Naive B cell (primary cell): ENCODE measurements around the gene GALNT11. TPM values are rescaled to one million over a fixed set of nuclear protein-coding genes. Genes with fewer than 3 reads are reported as not detected.
A peak's percentile ranks its signal among the peaks of the same experiment; 100 is the strongest.

ENCODE experiments used
- ATAC-seq, 2 donors: fragments of 150-1000 bp; cut with Tn5 transposase; 2 replicates each; pipeline ENCODE4 v1.10.0; 2021; ENCODE audit warnings: low read depth in 2 of 2, mild to moderate bottlenecking in 2 of 2, moderate library complexity in 2 of 2
- DNase-seq: peaks from one replicate; pipeline ENCODE4 v3.0.0; 2022
- H3K27ac Mint-ChIP-seq, 6 donors: one replicate each; pipeline ENCODE4 v1.8.0; 2020 to 2022; ENCODE audit warnings: mild to moderate bottlenecking in 6 of 6, mixed read lengths in 6 of 6, moderate library complexity in 5 of 6, inconsistent platforms in 2 of 6
- H3K27me3 Mint-ChIP-seq, 3 donors: one replicate each; pipeline ENCODE4 v1.8.0; 2021 to 2022; ENCODE audit warnings: mixed read lengths in 3 of 3, mild to moderate bottlenecking in 1 of 3
- H3K36me3 Mint-ChIP-seq, 2 donors: one replicate each; pipeline ENCODE4 v1.8.0; 2020 to 2022; ENCODE audit warnings: mixed read lengths in 2 of 2, inconsistent platforms in 1 of 2, mild to moderate bottlenecking in 1 of 2
- H3K4me1 Mint-ChIP-seq, 3 donors: one replicate each; pipeline ENCODE4 v1.8.0; 2020 to 2022; ENCODE audit warnings: mixed read lengths in 3 of 3, inconsistent platforms in 1 of 3, mild to moderate bottlenecking in 1 of 3, moderate library complexity in 1 of 3
- H3K4me3 Mint-ChIP-seq, 8 donors: one replicate each; pipeline ENCODE4 v1.8.0; 2020 to 2022; ENCODE audit warnings: mild to moderate bottlenecking in 8 of 8, mixed read lengths in 8 of 8, moderate library complexity in 8 of 8, inconsistent platforms in 2 of 8
- H3K9me3 Mint-ChIP-seq, 7 donors: one replicate each; pipeline ENCODE4 v1.8.0; 2020 to 2022; ENCODE audit warnings: mixed read lengths in 7 of 7, mild to moderate bottlenecking in 5 of 7, inconsistent platforms in 2 of 7, moderate library complexity in 1 of 7
- polyA plus RNA-seq, 6 donors: library from polyadenylated mRNA; unstranded; fragments of 300-500 nt; fragmentation: Illumina TruSeq; gene quantifications; one replicate each; pipeline ENCODE4 v1.2.3, GENCODE V29; 2021; ENCODE audit warnings: low read depth in 6 of 6

Gene GALNT11
- polyA plus RNA-seq, 6 donors from 2014 or later = 11.0 to 24.5 (median 15.0) TPM

DNA sequence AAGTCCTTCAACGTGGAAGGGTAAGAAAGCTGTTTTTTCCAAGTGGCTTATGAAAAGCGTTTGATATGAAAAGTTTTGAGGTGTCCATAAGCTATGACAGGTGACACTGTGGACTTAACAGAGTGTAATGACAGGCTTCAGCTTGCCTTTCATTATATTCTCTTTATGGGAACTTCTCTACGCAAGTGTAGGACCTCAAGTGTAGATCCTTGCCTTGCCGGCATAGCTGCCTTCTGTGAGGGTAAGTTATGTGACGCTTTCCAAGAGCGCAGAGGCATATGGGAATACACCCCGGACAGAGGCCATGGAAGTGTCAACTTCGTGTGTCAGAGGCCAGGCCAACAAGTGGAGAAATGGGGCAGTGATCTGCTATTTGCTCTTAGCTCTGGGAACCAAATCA, 91.9 kb downstream of the GALNT11 start:
- peaks cover 31 to 54% of the 10 kb centered on the region in 2 donors for H3K36me3 Mint-ChIP-seq
- DNase-seq (no peak), ATAC-seq (no peak)
- no peaks in the 10 kb centered on the region for H3K27me3 Mint-ChIP-seq
- H3K27ac Mint-ChIP-seq = peak overlapping the region in 2 of 6 donors; percentile 12 to 79
- peaks cover 0 to 4% (median 0%) of the 10 kb centered on the region in 3 donors for H3K4me1 Mint-ChIP-seq
- peaks cover 0 to 4% (median 0%) of the 10 kb centered on the region in 7 donors for H3K9me3 Mint-ChIP-seq
- H3K4me3 Mint-ChIP-seq = no peak overlapping the region

DNA sequence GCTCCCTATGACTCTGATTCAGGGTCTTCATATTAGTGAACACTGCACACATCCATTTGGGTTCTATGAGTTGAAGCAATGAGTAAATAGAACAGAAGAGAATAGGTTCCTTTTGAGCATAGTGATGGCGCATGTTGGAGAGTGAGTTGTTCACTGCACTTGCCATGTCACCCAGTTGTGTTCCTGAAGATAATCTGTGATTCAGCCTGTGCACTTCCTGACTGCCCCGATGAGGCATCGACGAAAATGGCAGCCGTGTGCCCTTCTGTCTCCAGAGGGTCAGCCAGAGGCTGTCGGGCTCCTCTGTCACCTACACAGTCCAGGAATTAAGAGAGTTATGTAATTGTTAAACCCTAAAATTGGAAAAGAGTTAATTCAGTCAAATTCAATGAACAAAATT, 94.7 kb downstream of the GALNT11 start:
- Mint-ChIP-seq H3K9me3 (peaks cover 0 to 12% (median 6%) of the 10 kb centered on the region in 7 donors), H3K27ac (peak overlapping the region in 1 of 6 donors; percentile 15), H3K4me3 (no peak overlapping the region), H3K36me3 (peaks cover 48 to 67% of the 10 kb centered on the region in 2 donors), H3K27me3 (no peaks in the 10 kb centered on the region), H3K4me1 (peaks cover 0 to 8% (median 0%) of the 10 kb centered on the region in 3 donors)
- ATAC-seq = no peak
- no peak for DNase-seq

DNA sequence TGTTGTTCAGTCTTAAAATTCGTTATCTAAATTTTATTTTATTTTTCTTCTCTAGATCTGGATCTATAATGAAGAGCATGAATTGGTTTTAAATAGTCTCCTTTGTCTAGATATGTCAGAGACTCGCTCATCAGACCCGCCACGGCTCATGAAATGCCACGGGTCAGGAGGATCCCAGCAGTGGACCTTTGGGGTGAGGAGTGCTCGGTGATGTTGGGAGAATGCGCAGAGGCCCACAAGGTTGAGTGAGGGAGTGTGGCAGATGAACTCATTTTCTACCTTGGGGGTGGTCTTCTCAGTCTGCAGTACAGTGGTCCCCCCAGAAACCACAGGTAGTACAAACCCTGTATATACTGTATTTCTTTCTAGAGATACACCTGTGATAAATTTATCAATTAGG, 95.3 kb downstream of the GALNT11 start:
- H3K9me3 Mint-ChIP-seq = peaks cover 0 to 12% (median 6%) of the 10 kb centered on the region in 7 donors
- H3K4me1 Mint-ChIP-seq = peaks cover 0 to 8% (median 0%) of the 10 kb centered on the region in 3 donors
- no peak for ATAC-seq
- no peak overlapping the region for H3K27ac Mint-ChIP-seq
- no peaks in the 10 kb centered on the region for H3K27me3 Mint-ChIP-seq
- DNase-seq = no peak
- H3K36me3 Mint-ChIP-seq = peaks cover 49 to 69% of the 10 kb centered on the region in 2 donors
- H3K4me3 Mint-ChIP-seq = no peak overlapping the region

DNA sequence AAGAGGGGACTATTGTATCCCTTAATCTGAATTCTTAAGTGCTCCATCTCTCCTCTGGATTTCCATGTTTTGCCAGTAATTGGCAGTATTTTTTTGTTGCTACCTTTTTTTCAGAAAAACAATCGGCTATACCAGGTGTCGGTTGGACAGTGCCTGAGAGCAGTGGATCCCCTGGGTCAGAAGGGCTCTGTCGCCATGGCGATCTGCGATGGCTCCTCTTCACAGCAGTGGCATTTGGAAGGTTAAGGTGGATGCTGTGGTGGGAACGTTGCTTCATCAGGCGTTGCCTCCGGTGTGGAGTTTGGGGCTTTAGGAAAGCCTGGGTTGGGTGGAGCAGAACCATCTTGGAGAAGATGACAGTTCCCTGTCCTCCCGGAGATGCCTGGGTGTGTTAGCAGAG, 96.0 kb downstream of the GALNT11 start:
- DNase-seq (no peak), ATAC-seq (no peak)
- H3K36me3 Mint-ChIP-seq = peaks cover 49 to 69% of the 10 kb centered on the region in 2 donors
- no peak overlapping the region for H3K4me3 Mint-ChIP-seq
- peaks cover 0 to 8% (median 1%) of the 10 kb centered on the region in 3 donors for H3K4me1 Mint-ChIP-seq
- no peak overlapping the region for H3K27ac Mint-ChIP-seq
- H3K9me3 Mint-ChIP-seq = peaks cover 0 to 12% (median 6%) of the 10 kb centered on the region in 7 donors
- no peaks in the 10 kb centered on the region for H3K27me3 Mint-ChIP-seq

DNA sequence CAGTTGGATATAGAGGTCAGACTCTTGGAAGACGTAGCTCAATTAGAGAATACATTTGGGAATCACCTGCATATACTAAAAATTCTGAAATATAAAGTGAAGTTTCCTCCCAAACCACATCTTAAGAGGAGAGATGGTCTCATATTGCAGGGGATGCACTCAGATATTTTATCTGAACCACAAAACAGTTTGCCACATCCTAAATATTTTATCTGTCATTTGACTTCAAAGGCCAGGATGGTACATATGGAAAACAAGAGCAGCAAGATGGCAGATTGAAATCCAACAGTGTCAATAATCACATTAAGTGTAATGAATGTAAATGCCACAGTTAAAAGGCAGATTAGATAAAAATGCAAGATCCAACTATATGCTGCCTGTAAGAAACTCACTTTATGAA, 97.1 kb downstream of the GALNT11 start:
- H3K27ac Mint-ChIP-seq = peak overlapping the region in 1 of 6 donors; percentile 77
- H3K9me3 Mint-ChIP-seq = peaks cover 0 to 14% (median 6%) of the 10 kb centered on the region in 7 donors
- peaks cover 4 to 8% (median 6%) of the 10 kb centered on the region in 3 donors for H3K4me1 Mint-ChIP-seq
- peaks cover 51 to 80% of the 10 kb centered on the region in 2 donors for H3K36me3 Mint-ChIP-seq
- no peak for ATAC-seq
- no peak overlapping the region for H3K4me3 Mint-ChIP-seq
- no peaks in the 10 kb centered on the region for H3K27me3 Mint-ChIP-seq
- no peak for DNase-seq

DNA sequence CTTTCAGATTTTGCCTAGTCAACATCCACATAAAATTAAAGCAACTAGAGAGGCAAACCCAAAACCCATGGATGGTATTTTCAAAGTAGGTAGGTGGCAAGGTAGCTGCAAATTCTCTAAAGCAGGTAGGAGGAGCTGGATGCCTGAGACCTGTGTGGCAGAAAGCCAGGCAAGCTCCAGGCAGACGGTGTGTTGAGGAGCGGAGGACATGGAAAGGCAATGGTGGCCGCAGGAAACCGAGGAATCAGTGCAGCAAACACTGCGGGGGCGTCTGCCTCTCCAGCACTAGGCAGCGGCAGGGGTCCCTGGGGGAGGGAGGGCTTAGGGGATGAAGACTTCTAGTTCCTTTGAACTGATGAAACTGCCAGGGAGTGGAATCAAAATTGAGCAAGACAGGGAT, 101.3 kb downstream of the GALNT11 start:
- peaks cover 0 to 14% (median 7%) of the 10 kb centered on the region in 7 donors for H3K9me3 Mint-ChIP-seq
- no peak for ATAC-seq
- H3K4me1 Mint-ChIP-seq = peaks cover 4 to 11% (median 4%) of the 10 kb centered on the region in 3 donors
- H3K27ac Mint-ChIP-seq = peak overlapping the region in 2 of 6 donors; percentile 91
- DNase-seq = no peak
- H3K4me3 Mint-ChIP-seq = no peak overlapping the region
- no peaks in the 10 kb centered on the region for H3K27me3 Mint-ChIP-seq
- H3K36me3 Mint-ChIP-seq = peaks cover 38 to 68% of the 10 kb centered on the region in 2 donors

DNA sequence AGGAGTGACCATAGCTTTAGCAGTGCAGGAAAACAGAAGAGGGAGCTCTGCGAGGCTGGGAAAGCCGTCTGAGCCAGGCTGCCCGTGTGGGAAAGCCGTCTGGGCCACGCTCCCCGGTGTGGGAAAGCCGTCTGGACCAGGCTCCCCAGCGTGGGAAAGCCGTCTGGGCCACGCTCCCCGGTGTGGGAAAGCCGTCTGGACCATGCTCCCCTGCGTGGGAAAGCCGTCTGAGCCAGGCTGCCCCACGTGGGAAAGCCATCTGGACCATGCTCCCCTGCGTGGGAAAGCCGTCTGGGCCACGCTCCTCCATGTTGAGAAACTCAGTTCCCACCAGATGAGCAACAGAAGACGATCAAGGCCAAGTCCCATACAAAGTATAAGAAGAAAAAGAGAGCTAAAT, 101.8 kb downstream of the GALNT11 start:
- Mint-ChIP-seq H3K4me1 (peaks cover 4 to 11% (median 4%) of the 10 kb centered on the region in 3 donors), H3K27ac (no peak overlapping the region), H3K9me3 (peaks cover 0 to 14% (median 7%) of the 10 kb centered on the region in 7 donors), H3K36me3 (peaks cover 35 to 65% of the 10 kb centered on the region in 2 donors), H3K4me3 (no peak overlapping the region), H3K27me3 (no peaks in the 10 kb centered on the region)
- DNase-seq (no peak), ATAC-seq (no peak)

DNA sequence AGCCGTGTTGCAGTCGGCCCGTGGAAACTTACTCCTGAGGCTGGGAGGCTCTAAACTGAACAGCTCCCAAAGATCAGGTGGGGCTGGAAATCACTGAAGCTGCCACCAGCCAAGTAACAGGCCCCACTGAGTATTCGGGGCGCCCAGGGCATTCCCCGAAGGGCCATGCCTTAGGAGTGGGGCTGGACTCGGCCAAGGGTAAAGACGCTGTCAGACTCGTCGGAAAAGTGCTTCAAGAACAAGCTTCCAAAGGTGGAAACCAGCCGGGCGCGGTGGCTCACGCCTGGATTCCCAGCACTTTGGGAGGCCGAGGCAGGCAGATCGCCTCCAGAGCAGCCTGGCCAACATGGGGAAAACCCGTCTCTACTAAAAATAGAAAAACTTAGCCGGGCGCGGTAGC, 102.8 kb downstream of the GALNT11 start:
- Mint-ChIP-seq H3K4me1 (peaks cover 3 to 11% (median 4%) of the 10 kb centered on the region in 3 donors), H3K27me3 (no peaks in the 10 kb centered on the region), H3K9me3 (peaks cover 0 to 14% (median 7%) of the 10 kb centered on the region in 7 donors), H3K27ac (peak overlapping the region in 1 of 6 donors; percentile 50), H3K4me3 (peak overlapping the region in 1 of 8 donors; percentile 6), H3K36me3 (peaks cover 25 to 55% of the 10 kb centered on the region in 2 donors)
- DNase-seq = no peak
- no peak for ATAC-seq

DNA sequence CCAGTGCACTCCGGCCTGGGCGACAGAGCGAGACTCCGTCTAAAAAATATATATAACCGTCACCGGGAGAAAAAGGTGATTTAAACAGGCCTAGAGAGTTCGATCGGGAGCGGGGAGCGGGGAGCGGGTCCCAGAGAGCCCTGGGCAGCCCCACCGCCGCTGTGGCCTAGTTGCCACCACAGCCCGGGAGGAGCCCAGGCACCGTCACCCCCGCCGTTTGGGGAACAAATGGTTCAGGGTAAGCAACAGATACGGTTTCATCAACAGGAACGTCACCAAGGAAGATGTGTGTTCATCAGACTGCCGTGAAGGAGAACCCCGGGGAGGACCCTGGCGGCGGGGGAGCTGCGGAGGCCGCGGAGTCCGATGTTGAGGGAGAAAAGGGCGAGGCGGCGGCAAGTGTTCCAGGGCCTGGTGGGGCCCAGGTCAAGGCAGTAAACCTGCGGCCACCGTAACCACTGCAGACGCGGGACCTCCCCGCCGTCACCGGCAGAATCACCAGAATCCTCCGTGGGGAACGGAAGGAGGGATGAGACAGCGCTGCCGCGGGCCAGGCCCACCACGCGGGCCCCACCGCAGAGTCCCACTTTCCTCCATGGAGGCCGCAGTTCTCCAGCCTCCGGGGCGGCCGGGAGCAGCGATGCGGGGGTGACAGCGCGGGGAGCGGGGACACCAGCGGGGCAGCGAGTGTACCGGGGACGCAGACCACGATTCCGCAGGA, 103.4 kb downstream of the GALNT11 start:
- H3K27me3 Mint-ChIP-seq = no peaks in the 10 kb centered on the region
- no peak for DNase-seq
- H3K4me3 Mint-ChIP-seq = no peak overlapping the region
- no peak for ATAC-seq
- H3K27ac Mint-ChIP-seq = no peak overlapping the region
- H3K9me3 Mint-ChIP-seq = peaks cover 0 to 14% (median 7%) of the 10 kb centered on the region in 7 donors
- H3K4me1 Mint-ChIP-seq = peaks cover 0 to 11% (median 4%) of the 10 kb centered on the region in 3 donors
- peaks cover 20 to 52% of the 10 kb centered on the region in 2 donors for H3K36me3 Mint-ChIP-seq

DNA sequence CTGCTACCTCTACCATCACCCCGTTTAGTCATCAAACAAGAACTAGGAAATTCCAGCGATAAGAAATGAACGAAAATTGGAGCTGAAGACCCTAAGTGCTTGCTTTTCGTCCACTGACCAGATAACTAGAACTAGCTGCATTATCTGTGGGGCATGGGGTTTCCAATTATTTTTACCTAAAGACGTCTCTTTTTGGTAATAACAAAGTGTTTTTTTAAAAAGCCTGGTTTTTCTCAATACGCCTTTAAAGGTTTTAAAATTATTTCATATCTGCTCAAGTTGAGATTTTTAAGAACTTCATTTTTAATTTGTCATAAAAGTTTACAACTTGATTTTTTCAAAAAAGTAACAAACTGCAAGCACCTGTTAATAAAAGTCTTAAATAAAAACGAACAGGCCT, 104.2 kb downstream of the GALNT11 start:
- Mint-ChIP-seq H3K27ac (peak overlapping the region in 1 of 6 donors; percentile 37), H3K4me3 (no peak overlapping the region), H3K36me3 (peaks cover 13 to 48% of the 10 kb centered on the region in 2 donors), H3K9me3 (peaks cover 0 to 8% (median 5%) of the 10 kb centered on the region in 7 donors), H3K4me1 (peaks cover 0 to 11% (median 4%) of the 10 kb centered on the region in 3 donors), H3K27me3 (no peaks in the 10 kb centered on the region)
- ATAC-seq = no peak
- no peak for DNase-seq

DNA sequence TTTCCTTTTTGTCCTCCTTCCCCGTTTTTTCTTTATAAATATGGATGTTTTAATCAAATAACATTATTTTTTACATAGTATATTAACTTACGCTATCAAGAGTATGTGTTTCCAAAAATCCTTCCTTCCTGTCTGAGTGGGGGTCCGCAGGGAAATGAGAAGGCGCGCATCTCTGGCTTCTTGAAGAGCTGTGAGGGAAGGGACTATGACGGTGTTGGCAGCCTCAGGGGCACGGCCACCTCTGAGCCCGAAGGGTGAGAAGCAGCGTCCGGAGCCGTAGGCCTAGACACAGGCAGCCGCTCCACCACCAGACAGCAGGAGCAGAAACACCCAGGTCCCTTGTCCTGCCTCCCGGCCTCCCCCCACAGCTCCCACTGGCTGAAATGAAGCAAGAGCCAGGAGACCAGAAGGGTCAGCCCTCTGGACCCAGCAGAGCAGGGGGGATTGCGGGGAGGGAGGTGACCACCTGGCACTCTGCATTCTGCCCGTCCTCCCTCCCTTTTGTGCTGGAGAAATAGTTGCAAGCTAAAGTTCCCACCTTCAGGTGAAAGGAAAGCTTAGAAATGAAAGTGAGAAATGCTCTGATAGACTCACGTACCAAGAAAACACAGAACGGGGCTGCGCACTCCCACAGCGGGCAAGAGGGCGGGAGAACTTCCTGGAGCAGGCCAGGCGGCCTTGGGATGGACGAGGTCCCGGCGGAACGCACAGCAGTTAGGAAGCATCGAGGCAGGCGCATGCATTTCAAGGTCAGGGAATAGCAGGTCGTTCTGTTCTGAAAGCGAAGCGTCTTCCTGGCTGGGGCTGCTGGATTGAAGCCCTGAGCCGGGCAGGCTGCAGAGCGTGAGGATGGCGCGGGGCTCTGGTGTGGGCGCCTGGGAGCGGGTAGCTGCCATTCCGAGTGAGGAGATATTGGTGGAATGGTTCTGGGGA, 105.5 kb downstream of the GALNT11 start:
- peaks cover 0 to 5% (median 0%) of the 10 kb centered on the region in 7 donors for H3K9me3 Mint-ChIP-seq
- H3K27ac Mint-ChIP-seq = peak overlapping the region; percentile 58 to 95 (median 90)
- ATAC-seq = no peak
- no peaks in the 10 kb centered on the region for H3K27me3 Mint-ChIP-seq
- H3K4me1 Mint-ChIP-seq = peaks cover 0 to 11% (median 4%) of the 10 kb centered on the region in 3 donors
- DNase-seq = no peak
- peak overlapping the region in 2 of 8 donors; percentile 13 to 29 for H3K4me3 Mint-ChIP-seq
- H3K36me3 Mint-ChIP-seq = peaks cover 7 to 41% of the 10 kb centered on the region in 2 donors

DNA sequence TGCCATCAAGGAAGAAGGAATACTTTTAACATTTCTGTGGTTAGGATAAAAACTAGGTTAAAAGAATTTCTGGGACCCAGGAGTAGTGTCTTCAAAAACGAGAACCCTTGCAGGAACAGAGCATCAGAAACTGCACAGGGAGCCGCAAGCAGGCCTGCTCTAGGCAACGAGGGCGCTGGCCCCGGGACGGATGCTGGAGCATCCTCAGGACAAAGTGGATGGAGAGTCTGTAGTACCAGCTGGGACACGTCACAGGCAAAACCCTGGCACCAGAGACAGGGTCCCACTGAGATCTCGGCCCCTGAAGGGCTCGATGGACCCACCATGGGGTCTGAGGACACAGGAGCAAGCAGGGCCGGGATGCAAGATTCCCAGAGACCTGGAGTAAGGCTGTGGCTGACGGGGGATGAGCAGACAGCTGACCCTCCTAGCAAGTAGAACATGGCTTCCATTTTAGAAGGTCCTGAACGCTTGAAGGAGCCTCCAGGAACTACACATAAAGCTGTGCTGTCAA, 106.6 kb downstream of the GALNT11 start:
- Mint-ChIP-seq H3K27ac (peak overlapping the region in 1 of 6 donors; percentile 82), H3K4me1 (peaks cover 0 to 5% (median 0%) of the 10 kb centered on the region in 3 donors), H3K4me3 (no peak overlapping the region), H3K9me3 (peaks cover 0 to 5% (median 0%) of the 10 kb centered on the region in 7 donors), H3K27me3 (no peaks in the 10 kb centered on the region), H3K36me3 (peaks cover 7 to 42% of the 10 kb centered on the region in 2 donors)
- ATAC-seq (no peak), DNase-seq (no peak)

DNA sequence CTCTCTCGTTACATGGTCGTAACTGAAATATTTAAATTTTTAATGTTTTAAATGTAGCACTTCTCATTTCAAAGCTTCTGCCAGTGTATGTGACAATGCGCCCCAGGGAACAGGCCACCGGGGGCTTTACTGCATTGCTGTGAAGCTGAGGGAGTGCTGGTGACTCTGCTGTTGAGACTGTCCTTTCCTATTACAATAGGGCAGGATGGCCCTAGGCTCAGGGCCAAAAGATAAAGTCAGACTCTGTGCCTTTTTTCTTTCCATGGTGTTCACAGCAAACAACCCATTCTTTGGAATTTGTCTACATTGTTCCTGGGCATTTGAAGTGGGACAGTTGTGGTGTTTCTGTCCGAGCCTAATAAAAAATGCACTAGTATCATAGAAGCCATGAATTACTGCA, 107.3 kb downstream of the GALNT11 start:
- Mint-ChIP-seq H3K4me1 (peaks cover 0 to 5% (median 0%) of the 10 kb centered on the region in 3 donors), H3K27ac (no peak overlapping the region), H3K36me3 (peaks cover 2 to 34% of the 10 kb centered on the region in 2 donors), H3K4me3 (no peak overlapping the region), H3K9me3 (peaks cover 0 to 1% (median 0%) of the 10 kb centered on the region in 7 donors), H3K27me3 (no peaks in the 10 kb centered on the region)
- DNase-seq = no peak
- no peak for ATAC-seq
